Forelimb muscle (tissue), 1 donor: ENCODE measurements around the gene THAP7. TPM values are rescaled to one million over a fixed set of nuclear protein-coding genes. Genes with fewer than 3 reads are reported as not detected.
A peak's percentile ranks its signal among the peaks of the same experiment; 100 is the strongest.
"Not testable (repeated sequence)": the region's sequence is repeated elsewhere in the genome, so short reads cannot be mapped to it uniquely, and the experiment has no call there.

Experiments
- DNase-seq: peaks from one replicate; pipeline ENCODE4 v3.0.0-alpha.2; 2013; ENCODE audit warnings: low read depth
- polyA plus RNA-seq: library from polyadenylated mRNA; unstranded; fragments of 120-200 nt; gene quantifications from one replicate; pipeline ENCODE4 v1.2.1, GENCODE V29; 2013; ENCODE audit not compliant: insufficient read length

THAP7 gene, protein sequence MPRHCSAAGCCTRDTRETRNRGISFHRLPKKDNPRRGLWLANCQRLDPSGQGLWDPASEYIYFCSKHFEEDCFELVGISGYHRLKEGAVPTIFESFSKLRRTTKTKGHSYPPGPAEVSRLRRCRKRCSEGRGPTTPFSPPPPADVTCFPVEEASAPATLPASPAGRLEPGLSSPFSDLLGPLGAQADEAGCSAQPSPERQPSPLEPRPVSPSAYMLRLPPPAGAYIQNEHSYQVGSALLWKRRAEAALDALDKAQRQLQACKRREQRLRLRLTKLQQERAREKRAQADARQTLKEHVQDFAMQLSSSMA
- polyA plus RNA-seq: 15.5 TPM

DNA sequence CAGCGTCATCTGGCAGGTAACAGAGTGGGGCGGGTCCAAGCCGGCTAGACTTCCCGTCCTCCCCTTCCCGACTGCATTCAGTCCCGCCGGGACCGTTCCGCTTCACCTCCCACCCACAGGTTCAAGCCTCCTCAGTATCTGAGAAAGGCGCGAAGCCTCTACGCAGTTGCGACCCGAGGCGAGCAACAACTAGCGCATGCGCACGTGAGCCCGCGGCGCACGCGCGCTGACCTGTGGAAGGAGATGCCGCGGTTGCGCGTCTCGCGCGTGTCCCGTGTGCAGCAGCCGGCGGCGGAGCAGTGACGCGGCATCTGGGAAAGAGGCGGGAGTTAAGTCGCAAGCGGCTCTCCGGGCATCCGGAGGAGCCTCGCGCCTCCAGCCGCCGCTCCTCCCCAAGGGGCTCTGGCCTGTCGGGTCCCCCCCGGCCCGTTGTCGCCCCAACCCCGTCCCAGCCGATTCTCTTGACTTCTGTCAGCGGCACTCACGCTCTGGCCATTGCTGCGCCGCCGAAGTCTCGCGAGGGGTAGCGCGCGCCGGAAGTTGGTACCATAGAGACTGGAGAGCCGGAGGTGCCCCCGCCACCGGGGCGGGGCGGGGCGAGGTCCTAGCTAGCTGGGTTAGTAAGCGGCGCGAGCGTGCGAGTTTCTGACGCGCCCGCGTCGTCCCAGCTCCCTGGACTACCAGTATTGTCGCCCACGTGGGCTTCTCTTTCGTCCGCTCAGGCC is at the start of gene THAP7:
THAP7 (minus strand) TSS at position 518 of the 725 bp plus-strand sequence; CDS start at position 311, 207 bp downstream.
- DNase-seq: peak; percentile 93

- DNase-seq: no peak
Observed at GRCh38 chr22:21051145-21051830, 49.4 kb upstream of the THAP7 start.

GRCh38 chr22:21048965-21049364 is 47.0 kb upstream of the THAP7 start:
- DNase-seq: not testable (repeated sequence)

DNA sequence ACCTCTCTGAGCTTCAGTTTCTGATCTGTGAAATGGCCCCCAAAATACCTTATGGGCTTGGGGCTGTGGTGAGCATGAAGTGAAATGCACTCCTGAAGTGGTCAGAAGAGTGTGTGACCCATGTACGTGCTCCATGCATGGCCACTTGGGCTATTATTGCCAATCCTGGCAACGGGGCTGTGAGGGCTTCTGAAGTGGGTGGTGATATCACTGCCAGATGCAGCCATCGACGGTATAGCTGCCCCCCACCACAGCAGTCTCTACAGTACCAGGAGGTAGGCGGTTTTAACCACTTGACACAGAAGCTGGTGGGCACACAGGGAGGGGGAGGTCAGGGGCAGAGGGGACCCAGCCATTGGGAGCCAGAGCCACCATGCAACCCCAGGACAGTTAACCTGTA is 46.5 kb upstream of the THAP7 start:
- not testable (repeated sequence) for DNase-seq

DNA sequence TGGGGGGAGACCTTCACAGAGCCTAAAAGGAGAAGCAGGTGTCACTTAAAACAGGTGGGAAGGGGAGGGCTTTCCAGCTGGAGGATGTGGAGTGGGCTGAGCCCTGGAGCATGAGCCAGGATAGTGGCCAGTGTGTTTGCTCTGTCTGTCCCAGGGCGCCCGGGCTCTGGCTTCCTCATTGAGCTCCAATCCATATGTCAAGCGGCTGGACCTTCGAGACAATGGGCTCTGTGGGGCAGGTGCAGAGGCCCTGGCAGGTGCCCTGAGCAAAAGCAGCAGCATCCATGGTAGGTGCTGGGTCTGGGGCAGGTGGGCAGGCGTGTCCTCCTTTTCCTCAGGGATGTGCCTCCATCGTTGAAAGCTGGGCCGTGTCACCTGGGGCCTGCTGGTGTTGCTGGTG is 45.8 kb upstream of the THAP7 start:
- no peak for DNase-seq

DNA sequence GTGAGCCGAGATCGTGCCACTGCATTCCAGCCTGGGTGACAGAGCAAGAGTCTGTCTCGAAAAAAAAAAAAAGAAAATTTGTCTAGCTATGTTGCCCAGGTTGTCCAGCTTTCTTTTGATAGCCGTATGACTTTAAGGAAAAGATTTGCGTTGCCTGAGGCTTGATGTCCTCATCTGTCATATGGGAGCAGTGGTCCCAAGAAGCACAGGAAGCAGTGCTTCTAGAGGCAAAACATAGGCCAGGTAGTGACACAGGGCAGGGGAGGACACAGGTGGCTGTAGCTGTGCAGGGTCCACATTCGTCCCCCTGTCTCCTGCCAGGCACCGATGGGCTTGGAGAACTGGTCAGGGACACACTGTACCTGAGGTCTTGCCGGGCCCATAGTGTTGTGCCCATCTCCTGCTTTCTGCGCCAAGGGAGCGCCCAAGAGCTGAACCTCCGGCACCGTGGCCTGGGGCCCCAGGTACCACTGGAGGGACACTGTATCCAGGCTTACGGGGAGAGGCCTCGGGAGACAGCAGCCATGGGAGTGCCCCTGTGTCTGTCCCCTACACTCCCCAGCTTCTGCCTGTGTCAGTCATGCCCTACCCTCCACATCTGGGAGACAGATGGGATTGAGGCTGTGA is 45.2 kb upstream of the THAP7 start:
- DNase-seq: no peak

DNA sequence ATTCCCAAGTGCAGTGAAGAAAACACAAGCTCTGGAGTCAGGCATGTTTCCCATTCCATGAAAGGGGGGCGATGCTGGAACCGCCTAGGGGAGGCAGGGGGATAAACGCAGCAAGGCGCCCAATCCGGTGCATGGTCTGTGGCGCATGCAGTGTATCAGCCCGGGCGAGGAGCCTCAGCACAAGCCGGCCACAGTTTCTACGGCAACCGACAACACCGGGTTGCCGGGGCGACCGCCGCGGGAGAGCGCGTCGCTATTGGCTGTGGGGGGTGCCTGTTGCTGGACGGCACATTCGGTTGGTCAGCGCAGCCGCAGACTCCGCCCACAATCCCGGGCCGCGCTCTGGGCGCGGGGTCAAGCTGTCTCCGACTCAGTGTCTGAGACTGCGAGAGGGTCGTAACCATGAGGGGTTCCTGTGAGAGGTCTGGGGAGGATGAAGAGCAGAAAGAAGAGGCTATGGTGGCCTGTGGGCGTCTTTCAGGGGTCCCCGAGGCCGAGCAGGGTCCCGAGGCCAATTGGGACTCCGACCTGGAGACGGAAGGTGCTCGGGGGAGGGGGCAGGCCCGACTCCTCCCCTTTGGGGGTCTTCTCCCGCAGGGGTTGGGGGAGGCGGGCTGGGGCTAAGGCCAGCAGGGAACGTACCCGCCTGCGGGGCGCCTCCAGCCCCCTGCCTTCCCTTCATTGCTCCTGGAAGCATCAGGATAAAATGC is 43.8 kb upstream of the THAP7 start, which contains the start of gene LRRC74B:
LRRC74B (plus strand) TSS at position 362 of the 710 bp plus-strand sequence; CDS start at position 403, 41 bp downstream.
- peak; percentile 54 for DNase-seq

- DNase-seq: no peak
Observed at GRCh38 chr22:21044931-21045584, 43.1 kb upstream of the THAP7 start.

DNA sequence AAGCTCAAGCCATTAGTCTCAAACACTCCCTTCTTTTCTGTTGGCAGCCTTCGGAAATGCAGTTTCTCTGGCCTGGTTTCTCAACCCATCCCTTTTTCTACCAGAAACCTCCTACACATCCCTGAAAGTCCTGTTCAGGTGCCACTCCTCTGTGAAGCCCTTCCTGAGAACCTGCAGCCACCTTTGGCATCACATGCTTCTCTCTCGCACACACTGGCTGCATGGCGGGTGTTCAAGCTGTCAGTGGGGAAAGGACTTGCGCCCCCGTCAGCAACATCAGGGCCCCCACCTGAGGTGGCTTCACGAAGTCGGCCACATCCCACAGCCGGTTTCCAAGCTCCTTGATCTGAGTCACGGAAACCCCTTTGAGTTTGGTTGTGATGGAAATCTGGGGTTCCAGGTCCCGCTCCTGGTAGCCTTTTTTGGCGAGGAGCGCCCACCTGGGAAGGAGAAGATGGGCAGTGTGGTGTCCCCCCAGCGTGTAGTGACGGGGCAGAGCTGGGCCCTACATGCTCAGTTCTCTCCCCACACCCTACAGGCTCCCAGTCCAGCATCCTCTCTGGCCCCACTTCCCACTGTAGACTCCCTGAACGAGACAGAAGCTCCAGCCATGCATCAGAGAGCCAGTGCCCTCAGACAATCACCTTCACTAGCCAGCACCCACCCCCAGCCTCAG is 42.1 kb upstream of the THAP7 start:
- no peak for DNase-seq

DNA sequence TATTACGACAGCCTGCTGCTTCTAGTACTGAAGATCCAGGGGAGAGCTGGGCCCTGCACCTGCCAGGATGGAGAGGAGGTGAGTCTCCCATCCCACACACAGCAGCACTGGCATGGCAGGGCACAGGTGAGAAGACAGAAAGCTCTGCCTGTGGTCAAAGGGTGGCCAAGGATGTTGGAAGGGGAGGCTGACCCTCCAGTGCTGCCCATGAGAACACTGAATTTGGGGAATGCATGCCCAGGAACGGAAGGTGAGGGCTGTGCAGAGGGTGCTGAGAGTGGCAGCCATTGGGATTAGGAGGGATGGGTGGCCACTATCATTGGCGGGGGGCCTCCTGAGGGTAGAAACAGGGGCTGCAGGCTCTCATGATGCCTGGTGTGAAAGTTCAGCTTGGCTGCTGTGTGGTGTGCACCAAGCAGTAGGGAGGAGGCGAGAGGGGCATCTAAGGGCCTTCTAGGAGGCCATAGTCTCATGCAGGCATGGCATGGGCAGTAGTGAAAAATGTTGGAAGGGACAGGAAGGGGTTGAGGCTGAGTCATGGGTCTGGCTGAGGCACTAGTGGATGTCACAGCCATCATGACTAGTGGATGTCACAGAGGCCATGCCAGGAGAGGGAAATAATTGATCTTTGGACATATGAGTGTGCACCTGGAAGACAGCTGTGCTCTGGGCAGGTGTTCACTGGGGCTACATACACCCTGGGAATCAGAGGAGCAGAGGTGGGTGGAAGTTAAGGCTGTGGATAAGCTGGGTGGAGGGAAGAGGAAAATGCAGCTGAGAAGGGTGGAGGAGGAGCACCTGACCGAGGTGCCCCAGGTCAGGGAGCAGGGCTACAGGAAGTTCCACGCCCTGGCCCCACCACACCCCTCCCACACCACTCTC is 41.3 kb upstream of the THAP7 start:
- no peak for DNase-seq

DNA sequence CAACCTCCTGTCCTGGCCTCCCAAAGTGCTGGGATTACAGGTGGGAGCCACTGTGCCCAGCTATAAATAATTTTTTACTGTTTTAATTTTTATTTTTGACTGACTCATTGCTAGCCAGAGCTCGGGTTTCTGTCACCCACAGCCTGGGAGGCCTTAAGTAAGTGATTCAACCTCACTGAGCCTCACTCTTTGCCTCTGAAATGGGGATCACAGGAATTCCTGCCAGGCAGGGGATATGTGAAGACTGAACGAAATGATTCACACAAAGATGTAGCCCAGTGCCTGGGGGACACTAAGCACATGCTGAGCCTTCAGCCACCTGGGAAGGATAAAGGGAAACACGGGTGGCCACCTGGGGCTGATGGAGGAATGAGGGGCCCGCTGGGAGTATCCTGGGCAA is 40.0 kb upstream of the THAP7 start:
- DNase-seq: no peak

- not testable (repeated sequence) for DNase-seq
Observed at GRCh38 chr22:21039158-21039557, 37.2 kb upstream of the THAP7 start.

DNA sequence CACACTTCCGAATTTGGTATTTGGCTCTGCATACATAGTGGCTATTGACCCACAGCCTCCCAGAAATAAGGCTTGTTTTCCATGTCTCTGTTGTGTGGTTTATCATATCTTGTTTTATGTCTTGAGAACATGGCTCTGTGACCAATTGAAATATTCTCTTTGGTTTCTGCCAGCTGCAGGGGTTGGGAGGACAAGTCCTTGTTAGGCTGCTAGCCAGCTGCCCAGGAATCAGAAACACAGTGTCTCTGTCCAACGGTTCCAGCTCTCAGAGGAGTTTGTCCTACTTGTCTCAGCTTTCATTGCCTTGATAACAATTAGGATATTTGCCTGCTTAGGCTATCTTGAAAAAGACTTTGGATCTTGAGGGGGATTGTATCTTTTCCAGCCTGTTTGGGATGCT is 36.5 kb upstream of the THAP7 start:
- no peak for DNase-seq

- no peak for DNase-seq
Observed at GRCh38 chr22:21034989-21035388, 33.1 kb upstream of the THAP7 start.

DNA sequence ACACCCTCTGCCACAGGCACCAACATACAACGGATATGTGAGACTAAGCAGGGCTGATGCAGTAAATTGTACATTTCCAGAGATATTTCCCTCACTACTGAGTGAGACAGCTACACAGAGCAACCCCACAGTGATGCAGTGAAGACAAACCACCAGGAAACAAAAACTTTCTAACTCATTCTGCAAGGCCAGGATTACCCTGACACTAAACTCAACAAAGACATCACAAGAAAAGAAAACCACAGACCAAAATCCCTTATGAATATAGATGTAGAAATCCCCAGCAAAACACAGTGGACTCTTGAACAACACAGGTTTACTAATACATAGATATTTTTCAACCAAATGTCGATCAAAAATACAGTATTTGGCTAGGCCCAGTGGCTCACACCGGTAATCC is 32.0 kb upstream of the THAP7 start:
- DNase-seq: no peak

DNA sequence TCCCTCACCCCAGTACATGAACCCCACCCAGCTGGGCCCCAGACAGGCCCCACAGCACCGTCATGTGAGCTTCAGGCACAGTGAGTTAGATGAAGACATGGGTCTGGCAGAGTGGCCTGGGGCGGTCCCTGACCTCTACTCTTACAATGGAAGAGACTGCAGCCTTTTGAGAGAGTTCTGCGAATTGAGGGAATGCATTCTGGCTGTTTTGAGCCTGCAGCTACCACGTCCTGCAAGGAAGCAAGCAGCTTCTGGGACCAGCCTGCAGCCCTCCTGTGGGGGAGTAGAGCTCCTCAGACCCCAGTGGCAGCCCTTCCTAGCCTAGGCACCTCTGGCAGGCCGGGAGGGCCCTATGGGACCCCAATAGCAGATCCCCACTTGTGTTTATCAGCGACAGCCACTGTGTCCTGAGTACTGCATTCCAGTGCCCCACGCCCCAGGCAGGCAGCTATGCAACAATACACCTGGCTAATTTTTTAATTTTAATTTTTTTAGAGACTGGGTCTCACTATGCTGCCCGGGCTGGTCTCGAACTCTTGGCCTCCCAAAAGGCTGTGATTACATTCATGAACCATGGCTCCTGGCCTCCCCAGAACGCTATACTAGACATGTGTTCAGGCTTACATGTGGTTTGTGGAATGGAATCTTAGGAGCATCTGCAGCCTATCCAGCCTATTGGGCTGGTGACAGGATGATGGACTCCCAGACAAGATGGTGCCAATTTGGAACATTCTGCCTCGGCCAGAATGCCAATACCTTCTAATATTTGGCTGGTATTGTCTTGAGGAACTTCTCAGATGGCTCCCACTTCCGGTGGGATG is 31.2 kb upstream of the THAP7 start:
- no peak for DNase-seq

- no peak for DNase-seq
Observed at GRCh38 chr22:21032037-21032867, 30.3 kb upstream of the THAP7 start, which contains the start of gene SLC7A4. TSS of gene SLC7A4 (minus strand) at chr22:21032561. CDS start at chr22:21031812, 749 bp downstream.
